D721Med (cell line): ENCODE data around the gene TEC.
"Not testable (repeated sequence)": the region's sequence is repeated elsewhere in the genome, so short reads cannot be mapped to it uniquely, and the experiment has no call there.

Experiments
- DNase-seq: peaks from one replicate; pipeline ENCODE4 v3.0.0; 2011; ENCODE audit warnings: low spot score; ENCODE audit not compliant: insufficient read length
- FAIRE-seq: peaks from 2 replicates; lab custom pipeline; 2011; peaks lifted over from hg19 to GRCh38; lab: Jason Lieb, UNC
- CTCF ChIP-seq: IDR thresholded peaks from 2 replicates; pipeline ENCODE4 v1.5.1; 2012; ENCODE audit warnings: mild to moderate bottlenecking, control low read depth; ENCODE audit not compliant: insufficient read depth; ENCODE audit errors: missing control alignments

Gene TEC

GRCh38 chr4:48190839-48191238 lies 78.8 kb downstream of the TEC start:
- TF ChIP-seq CTCF, result no peak
- no peak for FAIRE-seq
- no peak for DNase-seq

GRCh38 chr4:48189731-48190130 lies 79.9 kb downstream of the TEC start:
- FAIRE-seq (no peak), DNase-seq (no peak)
- no peak for TF ChIP-seq CTCF

- FAIRE-seq, result no peak
- TF ChIP-seq CTCF, result no peak
- DNase-seq, result no peak
These were observed 81.2 kb downstream of the TEC start for GRCh38 chr4:48188390-48188789.

GRCh38 chr4:48187813-48188212 lies 81.8 kb downstream of the TEC start:
- no peak for TF ChIP-seq CTCF
- FAIRE-seq, result no peak

GRCh38 chr4:48187066-48187465 lies 82.6 kb downstream of the TEC start:
- not testable (repeated sequence) for DNase-seq, FAIRE-seq

More at GRCh38 chr4:48187813-48188212, 81.8 kb downstream of the TEC start:
- no peak for DNase-seq

GRCh38 chr4:48186394-48186793 lies 83.2 kb downstream of the TEC start:
- DNase-seq, FAIRE-seq: not testable (repeated sequence)

GRCh38 chr4:48184882-48185281 lies 84.8 kb downstream of the TEC start:
- DNase-seq (no peak), FAIRE-seq (no peak)
- no peak for TF ChIP-seq CTCF

- DNase-seq (no peak), FAIRE-seq (no peak)
- TF ChIP-seq CTCF, result no peak
These were observed 89.4 kb downstream of the TEC start for GRCh38 chr4:48180234-48180633.
